A549 treated with Hydrocortisone at 1 μM for 4 hours (cell line): ENCODE measurements around the gene SLC25A2. TPM values are rescaled to one million over a fixed set of nuclear protein-coding genes. Genes with fewer than 3 reads are reported as not detected.

Experiments
- total RNA-seq: library from RNA; stranded (reverse); fragments of 200-300 nt; extraction: Qiagen RNA extraction; gene quantifications from 5 replicates; pipeline ENCODE4 v1.2.3, GENCODE V29; 2022

The SLC25A2 gene
- not detected in 5 replicates for total RNA-seq

DNA sequence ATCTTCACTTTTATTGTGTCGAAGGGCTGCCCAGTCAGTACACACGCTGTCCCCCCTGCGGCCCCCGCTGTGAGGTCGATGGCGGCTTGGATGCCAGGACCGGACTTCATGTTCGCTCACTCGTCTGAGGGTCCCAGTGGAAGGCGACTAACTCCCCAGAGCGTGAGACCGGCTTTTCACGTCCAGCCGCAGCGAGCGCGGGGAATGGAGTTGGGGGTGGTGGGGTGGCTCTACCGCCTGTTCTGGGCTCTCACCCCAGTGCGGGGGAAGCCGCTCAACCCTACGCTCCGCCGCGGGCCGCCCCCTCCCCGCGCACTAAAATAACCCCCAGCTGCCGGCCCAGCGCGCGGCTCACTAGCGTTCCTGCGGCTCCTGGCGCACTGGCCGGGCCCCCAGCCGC, at the start of gene SLC25A2:
TSS of gene SLC25A2 (minus strand) at position 294 of the 400 bp plus-strand sequence. CDS start at position 110, 184 bp downstream.

DNA sequence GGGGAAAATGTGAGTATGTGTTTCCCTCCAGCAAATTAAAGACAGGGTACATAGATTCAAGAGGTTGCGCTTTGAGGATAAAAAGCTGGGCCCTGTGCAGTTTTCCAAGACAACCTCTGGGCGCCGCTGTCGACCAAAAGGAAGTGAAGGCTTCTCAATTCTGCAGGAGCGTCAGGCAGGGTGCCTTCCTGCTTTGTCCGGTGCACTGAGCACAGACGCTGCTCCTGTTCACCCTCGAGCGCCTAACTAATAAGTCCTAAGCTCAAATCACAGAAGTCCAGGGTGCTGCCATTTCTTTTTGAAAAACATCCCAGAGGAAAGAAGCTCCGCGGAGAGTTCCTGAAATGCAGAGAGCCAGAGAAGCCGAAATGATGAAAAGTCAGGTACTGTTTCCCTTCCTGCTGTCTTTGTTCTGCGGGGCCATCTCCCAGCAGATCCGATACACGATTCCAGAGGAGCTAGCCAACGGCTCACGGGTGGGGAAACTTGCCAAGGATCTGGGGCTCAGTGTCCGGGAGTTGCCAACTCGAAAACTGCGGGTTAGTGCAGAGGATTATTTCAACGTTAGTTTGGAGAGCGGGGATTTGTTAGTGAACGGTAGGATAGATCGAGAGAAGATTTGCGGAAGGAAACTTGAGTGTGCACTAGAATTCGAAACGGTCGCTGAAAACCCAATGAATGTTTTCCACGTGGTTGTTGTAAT, 46.2 kb upstream of the SLC25A2 start, which contains the start of gene PCDHGB1:
TSS of gene PCDHGB1 (plus strand) at position 183 of the 703 bp plus-strand sequence. CDS start at position 345, 162 bp downstream.

DNA sequence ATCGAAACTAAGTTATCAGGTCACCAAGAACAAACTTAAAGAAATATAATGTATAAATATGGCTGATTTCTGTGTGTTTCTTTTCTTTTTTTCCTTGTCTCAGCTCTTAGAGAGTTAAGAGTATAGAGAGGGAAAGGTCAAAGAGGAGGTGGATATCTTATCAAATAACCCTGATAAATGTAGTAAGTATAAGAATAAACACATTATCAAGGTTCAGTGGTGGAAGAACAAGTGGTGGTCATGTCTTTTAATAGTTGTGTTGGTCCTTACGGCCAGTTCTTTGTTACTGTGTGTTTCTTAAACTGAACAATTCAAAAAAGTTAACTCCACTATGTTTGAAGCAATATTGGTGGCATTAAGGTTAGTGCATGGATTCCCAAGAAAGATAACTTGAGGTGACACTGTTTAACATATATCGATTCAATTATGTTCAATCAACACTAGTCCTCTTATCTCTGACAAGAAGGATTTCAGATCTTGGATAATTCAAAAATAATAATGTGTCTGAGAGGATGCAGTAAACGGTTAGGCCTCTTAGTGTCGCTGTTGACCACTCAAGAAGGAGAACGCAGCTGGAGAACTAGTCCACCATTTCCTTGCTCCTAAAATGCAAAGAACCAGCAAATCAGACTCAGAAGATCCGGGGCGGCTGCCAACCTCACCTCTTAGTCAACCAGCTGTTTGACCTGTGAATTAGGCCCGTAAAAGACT, 39.5 kb upstream of the SLC25A2 start, which contains the start of gene PCDHGA3:
TSS of gene PCDHGA3 (plus strand) at position 588 of the 711 bp plus-strand sequence. CDS start 205 bp downstream, outside the sequence.

DNA sequence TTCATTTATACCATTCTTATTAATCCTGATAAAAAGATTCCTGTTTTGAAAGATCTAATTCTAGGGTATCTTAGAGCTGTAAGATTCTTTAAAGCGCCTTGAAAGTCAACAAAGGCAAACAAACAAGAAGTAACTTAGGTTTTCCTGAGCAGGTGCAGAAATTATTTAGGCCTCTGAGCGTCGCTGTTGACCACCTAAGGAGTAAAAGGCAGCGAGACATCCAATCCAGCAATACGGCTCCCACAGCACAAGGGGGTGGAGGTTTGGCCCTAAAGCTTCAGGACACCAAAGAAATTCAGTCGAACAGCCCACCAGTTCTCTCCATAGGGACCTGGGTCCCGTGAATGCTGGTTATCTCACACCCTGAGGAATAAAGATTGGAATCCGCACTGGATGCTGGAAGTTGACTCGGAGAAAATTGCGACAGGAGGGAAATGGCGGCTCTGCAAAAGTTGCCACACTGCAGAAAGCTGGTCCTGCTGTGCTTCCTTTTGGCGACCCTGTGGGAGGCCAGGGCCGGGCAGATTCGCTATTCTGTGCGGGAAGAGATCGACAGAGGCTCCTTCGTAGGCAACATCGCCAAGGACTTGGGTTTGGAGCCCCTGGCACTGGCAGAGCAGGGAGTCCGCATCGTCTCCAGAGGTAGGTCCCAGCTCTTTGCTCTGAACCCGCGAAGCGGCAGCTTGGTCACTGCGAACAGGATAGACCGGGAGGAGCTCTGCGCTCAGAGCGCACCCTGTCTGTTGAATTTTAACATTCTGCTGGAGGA, 34.9 kb upstream of the SLC25A2 start, which contains the start of gene PCDHGA2:
TSS of gene PCDHGA2 (plus strand) at position 223 of the 769 bp plus-strand sequence.

DNA sequence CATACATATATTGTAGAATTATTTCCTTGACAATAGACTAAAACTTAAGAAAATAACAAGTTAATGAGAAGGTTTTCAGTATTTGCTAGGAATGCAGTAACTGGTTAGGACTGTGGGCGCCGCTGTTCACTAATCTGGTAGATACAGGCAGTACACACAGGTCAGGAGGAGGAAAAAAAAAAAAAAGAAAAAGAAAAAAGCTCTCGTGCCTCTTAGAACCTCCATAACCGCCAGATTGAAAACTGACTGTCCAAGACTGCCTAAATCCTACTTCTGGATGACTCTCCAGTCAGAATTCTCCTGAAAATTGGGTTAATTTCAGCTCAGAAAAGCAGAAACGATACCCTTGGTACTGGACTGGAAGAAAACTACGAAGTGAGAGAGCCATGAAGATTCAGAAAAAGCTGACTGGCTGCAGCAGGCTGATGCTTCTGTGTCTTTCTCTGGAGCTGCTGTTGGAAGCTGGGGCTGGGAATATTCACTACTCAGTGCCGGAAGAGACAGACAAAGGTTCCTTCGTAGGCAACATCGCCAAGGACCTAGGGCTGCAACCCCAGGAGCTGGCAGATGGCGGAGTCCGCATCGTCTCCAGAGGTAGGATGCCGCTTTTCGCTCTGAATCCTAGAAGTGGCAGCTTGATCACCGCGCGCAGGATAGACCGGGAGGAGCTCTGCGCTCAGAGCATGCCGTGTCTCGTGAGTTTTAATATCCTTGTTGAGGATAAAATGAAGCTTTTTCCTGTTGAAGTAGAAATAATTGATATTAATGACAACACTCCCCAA, 26.6 kb upstream of the SLC25A2 start, which contains the start of gene PCDHGA1:
TSS of gene PCDHGA1 (plus strand) at position 216 of the 782 bp plus-strand sequence.

DNA sequence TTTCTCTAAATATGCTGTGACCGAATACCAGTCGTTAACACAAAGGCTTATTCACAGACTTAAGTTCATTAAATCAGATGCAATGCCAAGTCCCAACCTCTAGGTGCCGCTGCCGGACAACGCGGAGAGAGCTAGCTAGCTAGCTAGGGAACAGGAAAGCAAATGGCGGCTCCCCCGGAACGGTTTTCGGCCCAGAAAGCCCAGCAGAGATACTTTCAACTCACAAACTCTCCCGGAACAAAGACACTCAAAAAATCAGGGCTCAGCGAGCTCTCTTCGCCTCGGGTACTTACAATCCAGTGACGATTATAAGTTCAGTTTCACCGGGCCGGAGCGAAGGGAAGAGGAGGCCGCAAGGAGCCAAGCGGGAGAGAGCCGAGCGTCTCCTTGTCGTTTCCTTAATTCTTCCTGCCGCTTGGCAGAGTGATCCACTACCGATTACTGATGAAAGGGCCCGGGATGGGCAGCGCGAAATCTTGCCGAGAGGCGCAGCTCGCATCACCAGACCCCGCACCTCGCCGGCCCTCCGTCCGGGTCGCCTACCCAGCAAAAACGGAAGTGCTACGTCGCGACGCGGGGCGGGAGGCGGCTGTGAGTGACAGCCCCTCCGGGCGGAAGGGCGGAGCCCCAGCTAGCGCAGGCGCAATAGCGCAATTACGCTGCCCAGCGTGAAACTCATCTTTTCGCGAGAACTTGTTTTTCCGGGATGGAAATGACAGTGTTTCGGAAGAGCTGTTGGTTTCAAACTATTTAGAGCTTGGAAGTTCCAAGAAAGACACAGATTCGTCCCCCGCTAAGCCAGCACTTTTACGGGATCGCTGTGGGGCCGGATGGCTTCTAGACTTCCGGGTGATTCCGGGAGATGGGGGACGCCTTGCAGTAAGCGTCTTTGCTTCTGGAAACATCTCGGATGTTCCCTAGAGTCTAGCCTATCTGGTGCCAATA, 16.6 kb upstream of the SLC25A2 start, which contains the start of gene TAF7:
TSS of gene TAF7 (minus strand) at position 560 of the 945 bp plus-strand sequence. CDS start 740 bp downstream, outside the sequence.

Other genes with a start within 250 kb of the SLC25A2 start
- 3.1 to 3.9 TPM (median 3.4 TPM) in 5 replicates for gene PCDHB2, start 209.4 kb downstream of the SLC25A2 start, total RNA-seq
- gene PCDHB3, start 203.6 kb downstream of the SLC25A2 start, total RNA-seq = 0.03 to 0.07 TPM in 2 of 5 replicates, not detected in the others
- gene PCDHB4, start 182.2 kb downstream of the SLC25A2 start, total RNA-seq = 0.06 to 0.10 TPM (median 0.07 TPM) in 3 of 5 replicates, not detected in the others
- gene PCDHB5, start 168.8 kb downstream of the SLC25A2 start, total RNA-seq = 1.1 to 1.8 TPM (median 1.6 TPM) in 5 replicates
- 0.84 to 1.1 TPM (median 1.0 TPM) in 5 replicates for gene PCDHB6, start 154.0 kb downstream of the SLC25A2 start, total RNA-seq
- gene PCDHB7, start 131.4 kb downstream of the SLC25A2 start, total RNA-seq = not detected in 5 replicates
- 0.13 to 0.36 TPM (median 0.30 TPM) in 5 replicates for gene PCDHB8, start 126.3 kb downstream of the SLC25A2 start, total RNA-seq
- gene PCDHB16, start 121.7 kb downstream of the SLC25A2 start, total RNA-seq = 0.05 to 0.08 TPM (median 0.05 TPM) in 4 of 5 replicates, not detected in the other
- 0.03 TPM in 1 of 5 replicates, not detected in the others for gene PCDHB9, start 116.9 kb downstream of the SLC25A2 start, total RNA-seq
- 0.03 to 0.06 TPM (median 0.05 TPM) in 3 of 5 replicates, not detected in the others for gene PCDHB10, start 111.7 kb downstream of the SLC25A2 start, total RNA-seq
- gene PCDHB11, start 104.4 kb downstream of the SLC25A2 start, total RNA-seq = 0.03 to 0.08 TPM (median 0.06 TPM) in 5 replicates
- 0.06 TPM in 1 of 5 replicates, not detected in the others for gene PCDHB12, start 95.3 kb downstream of the SLC25A2 start, total RNA-seq
- gene PCDHB13, start 90.1 kb downstream of the SLC25A2 start, total RNA-seq = 0.06 to 0.09 TPM (median 0.09 TPM) in 4 of 5 replicates, not detected in the other
- 0.06 to 0.10 TPM (median 0.08 TPM) in 5 replicates for gene PCDHB14, start 80.7 kb downstream of the SLC25A2 start, total RNA-seq
- gene PCDHB15, start 58.7 kb downstream of the SLC25A2 start, total RNA-seq = 0.03 to 0.14 TPM (median 0.06 TPM) in 5 replicates
- gene TAF7, start 16.7 kb upstream of the SLC25A2 start, total RNA-seq = 60.4 to 85.3 TPM (median 69.6 TPM) in 5 replicates
- 0.22 to 0.38 TPM (median 0.31 TPM) in 5 replicates for gene PCDHGA1, start 26.5 kb upstream of the SLC25A2 start, total RNA-seq
- 0.54 to 0.91 TPM (median 0.62 TPM) in 5 replicates for gene PCDHGA2, start 34.7 kb upstream of the SLC25A2 start, total RNA-seq
- not detected in 5 replicates for gene PCDHGA3, start 39.8 kb upstream of the SLC25A2 start, total RNA-seq
- 1.3 to 2.2 TPM (median 1.6 TPM) in 5 replicates for gene PCDHGB1, start 46.0 kb upstream of the SLC25A2 start, total RNA-seq
- 0.06 to 0.16 TPM (median 0.12 TPM) in 4 of 5 replicates, not detected in the other for gene PCDHGA4, start 51.0 kb upstream of the SLC25A2 start, total RNA-seq
- 0.05 to 0.13 TPM (median 0.11 TPM) in 4 of 5 replicates, not detected in the other for gene PCDHGB2, start 55.9 kb upstream of the SLC25A2 start, total RNA-seq
- 0.10 to 0.23 TPM (median 0.13 TPM) in 5 replicates for gene PCDHGA5, start 60.1 kb upstream of the SLC25A2 start, total RNA-seq
- 0.20 to 0.25 TPM (median 0.21 TPM) in 5 replicates for gene PCDHGB3, start 66.2 kb upstream of the SLC25A2 start, total RNA-seq
- 0.14 to 0.26 TPM (median 0.20 TPM) in 5 replicates for gene PCDHGA6, start 69.8 kb upstream of the SLC25A2 start, total RNA-seq
- gene PCDHGA7, start 78.7 kb upstream of the SLC25A2 start, total RNA-seq = 0.57 to 1.2 TPM (median 0.76 TPM) in 5 replicates
- 0.56 to 1.1 TPM (median 0.85 TPM) in 5 replicates for gene PCDHGB4, start 83.6 kb upstream of the SLC25A2 start, total RNA-seq
- gene PCDHGA8, start 88.6 kb upstream of the SLC25A2 start, total RNA-seq = 0.02 to 0.05 TPM (median 0.05 TPM) in 3 of 5 replicates, not detected in the others
- 2.0 to 2.6 TPM (median 2.3 TPM) in 5 replicates for gene PCDHGB5, start 93.9 kb upstream of the SLC25A2 start, total RNA-seq
- gene PCDHGA9, start 98.7 kb upstream of the SLC25A2 start, total RNA-seq = 0.05 to 0.07 TPM (median 0.07 TPM) in 4 of 5 replicates, not detected in the other
- gene PCDHGB6, start 104.0 kb upstream of the SLC25A2 start, total RNA-seq = 0.05 to 0.18 TPM (median 0.10 TPM) in 5 replicates
- gene PCDHGA10, start 108.9 kb upstream of the SLC25A2 start, total RNA-seq = 0.02 to 0.03 TPM (median 0.02 TPM) in 3 of 5 replicates, not detected in the others
- gene PCDHGB7, start 113.6 kb upstream of the SLC25A2 start, total RNA-seq = 0.02 to 0.08 TPM (median 0.07 TPM) in 5 replicates
- 0.02 to 0.06 TPM (median 0.02 TPM) in 3 of 5 replicates, not detected in the others for gene PCDHGA11, start 117.0 kb upstream of the SLC25A2 start, total RNA-seq
- gene PCDHGA12, start 126.5 kb upstream of the SLC25A2 start, total RNA-seq = 0.03 TPM in 2 of 5 replicates, not detected in the others
- gene PCDHGC3, start 171.9 kb upstream of the SLC25A2 start, total RNA-seq = 5.3 to 6.9 TPM (median 6.2 TPM) in 5 replicates
- gene PCDHGC4, start 181.0 kb upstream of the SLC25A2 start, total RNA-seq = not detected in 5 replicates
- gene PCDHGC5, start 185.0 kb upstream of the SLC25A2 start, total RNA-seq = 0.02 TPM in 1 of 5 replicates, not detected in the others